HPDE6-E6E7 (cell line): ENCODE results near the gene UTP15.
A peak's percentile ranks its signal among the peaks of the same experiment; 100 is the strongest.

ENCODE experiments used
- DNase-seq: peaks from one replicate; pipeline ENCODE4 v3.0.0; 2011; ENCODE audit warnings: missing footprints; ENCODE audit errors: extremely low spot score

The UTP15 gene

GRCh38 chr5:73623060-73623459, 57.5 kb downstream of the UTP15 start:
- DNase-seq: no peak

- DNase-seq: no peak
Measured at GRCh38 chr5:73623901-73624404, 58.4 kb downstream of the UTP15 start.

GRCh38 chr5:73624888-73625287, 59.3 kb downstream of the UTP15 start:
- no peak for DNase-seq

- DNase-seq: no peak
Measured at GRCh38 chr5:73625372-73625943, 59.9 kb downstream of the UTP15 start.

- DNase-seq: peak; percentile 83
Measured at GRCh38 chr5:73625944-73626811, 60.6 kb downstream of the UTP15 start, which contains the start of gene ARHGEF28. Gene ARHGEF28, plus strand, starts transcription at chr5:73626196. Its CDS starts 58,656 bp downstream, at chr5:73684852.

GRCh38 chr5:73626814-73627313, 61.3 kb downstream of the UTP15 start:
- no peak for DNase-seq

GRCh38 chr5:73629456-73629855, 63.9 kb downstream of the UTP15 start:
- no peak for DNase-seq

GRCh38 chr5:73630765-73631164, 65.2 kb downstream of the UTP15 start:
- DNase-seq: no peak

- no peak for DNase-seq
Measured at GRCh38 chr5:73631500-73631899, 66.0 kb downstream of the UTP15 start.
